GM13977 (cell line): ENCODE measurements around the gene TFAP2B.

Experiments used
- DNase-seq: peaks from one replicate; pipeline ENCODE4 v3.0.0; 2012; ENCODE audit warnings: low spot score
- CTCF ChIP-seq: IDR thresholded peaks from 2 replicates; pipeline ENCODE4 v1.5.1; 2012; ENCODE audit warnings: mild to moderate bottlenecking, control low read depth; ENCODE audit not compliant: insufficient read depth; ENCODE audit errors: extremely low read depth, missing control alignments
- in situ Hi-C: fragments of 300-500 bp; cut with MboI; formaldehyde crosslinking; loops from one replicate; pipeline ENCODE4 v1.12.0; 2022; ENCODE audit warnings: low sequenced_read_pairs, low pct_unique_long_range_greater_than_20kb, mixed read lengths, inconsistent platforms; ENCODE audit not compliant: unreplicated experiment

The TFAP2B gene

GRCh38 chr6:50823094-50823920 lies 4.6 kb downstream of the TFAP2B start:
- in situ Hi-C loops = loop anchor here (25.0 kb wide), 2 partner anchors 1014 to 1189 kb away; no protein-coding TSS in a partner anchor
- no peak for DNase-seq
- no peak for TF ChIP-seq CTCF

- in situ Hi-C loops = loop anchor here (25.0 kb wide), 2 partner anchors 1013 to 1188 kb away; no protein-coding TSS in a partner anchor
- DNase-seq = no peak
- TF ChIP-seq CTCF = no peak
Observed at GRCh38 chr6:50824552-50824951, 5.9 kb downstream of the TFAP2B start.

- DNase-seq = no peak
- in situ Hi-C loops = no loop called here
- no peak for TF ChIP-seq CTCF
Observed at GRCh38 chr6:50825375-50826036, 6.8 kb downstream of the TFAP2B start.

- in situ Hi-C loops = no loop called here
- TF ChIP-seq CTCF = no peak
- DNase-seq = no peak
Observed at GRCh38 chr6:50826037-50826761, 7.5 kb downstream of the TFAP2B start.

- no peak for TF ChIP-seq CTCF
- in situ Hi-C loops = no loop called here
- DNase-seq = no peak
Observed at GRCh38 chr6:50826803-50827202, 8.1 kb downstream of the TFAP2B start.

- no peak for TF ChIP-seq CTCF
- in situ Hi-C loops = no loop called here
- DNase-seq = no peak
Observed at GRCh38 chr6:50829049-50829448, 10.4 kb downstream of the TFAP2B start.
